ENCODE measurements around the gene IFNL2.
"Not testable (repeated sequence)": the region's sequence is repeated elsewhere in the genome, so short reads cannot be mapped to it uniquely, and the experiment has no call there.

IFNL2 gene

GRCh38 chr19:39261704-39262103 is 6.5 kb upstream of the IFNL2 start:
- no peak for TF ChIP-seq ZFX (IDR thresholded peaks at IDR 0.05)
- TF ChIP-seq CTCF (conservative IDR thresholded peaks at IDR 0.05) = no peak
- H3K27ac ChIP-seq = no peak overlapping the region

GRCh38 chr19:39262496-39262895 is 5.7 kb upstream of the IFNL2 start:
- H3K27ac ChIP-seq = no peak overlapping the region
- no peak for TF ChIP-seq CTCF (conservative IDR thresholded peaks at IDR 0.05)
- TF ChIP-seq ZFX (IDR thresholded peaks at IDR 0.05) = no peak

- no peak overlapping the region for H3K27ac ChIP-seq
- TF ChIP-seq CTCF (conservative IDR thresholded peaks at IDR 0.05) = no peak
- no peak for TF ChIP-seq ZFX (IDR thresholded peaks at IDR 0.05)
Observed at GRCh38 chr19:39263912-39264305, 4.3 kb upstream of the IFNL2 start.

GRCh38 chr19:39264306-39265290 is 3.6 kb upstream of the IFNL2 start:
- TF ChIP-seq CTCF (conservative IDR thresholded peaks at IDR 0.05) = no peak
- TF ChIP-seq ZFX (IDR thresholded peaks at IDR 0.05) = no peak
- no peak overlapping the region for H3K27ac ChIP-seq

- TF ChIP-seq ZFX (IDR thresholded peaks at IDR 0.05) (no peak), CTCF (conservative IDR thresholded peaks at IDR 0.05) (no peak)
Observed at GRCh38 chr19:39265321-39265916, 2.8 kb upstream of the IFNL2 start.

GRCh38 chr19:39268531-39269223 is 481 bp downstream of the IFNL2 start:
- H3K27ac ChIP-seq = not testable (repeated sequence)

More at GRCh38 chr19:39265321-39265916, 2.8 kb upstream of the IFNL2 start:
- H3K27ac ChIP-seq = no peak overlapping the region

- H3K27ac ChIP-seq = not testable (repeated sequence)
Observed at GRCh38 chr19:39269369-39269768, 1.2 kb downstream of the IFNL2 start.

Measured in C4-2B (cell line).